ENCODE data around the gene ABCA12. TPM values are rescaled to one million over a fixed set of nuclear protein-coding genes. Genes with fewer than 3 reads are reported as not detected.

ABCA12 gene
- total RNA-seq, 2 experiments from 2014 or later: not detected

- H3K9me3 Mint-ChIP-seq: no peaks in the 10 kb centered on the region
- H3K27ac Mint-ChIP-seq: no peak overlapping the region
- no peak overlapping the region for H3K4me3 Mint-ChIP-seq
- intact Hi-C loops (cut with micrococcal nuclease): no loop called here
- CTCF ChIA-PET: no interaction called here
- no peaks in the 10 kb centered on the region for H3K4me1 Mint-ChIP-seq (ENCODE audit: low read depth)
- H3K36me3 Mint-ChIP-seq (ENCODE audit: low read depth): no peaks in the 10 kb centered on the region
- no peak for DNase-seq
- H3K27me3 Mint-ChIP-seq (ENCODE audit: low read depth): peaks cover 1% of the 10 kb centered on the region
Observed at GRCh38 chr2:214992911-214993310, 145.5 kb downstream of the ABCA12 start.

DNA sequence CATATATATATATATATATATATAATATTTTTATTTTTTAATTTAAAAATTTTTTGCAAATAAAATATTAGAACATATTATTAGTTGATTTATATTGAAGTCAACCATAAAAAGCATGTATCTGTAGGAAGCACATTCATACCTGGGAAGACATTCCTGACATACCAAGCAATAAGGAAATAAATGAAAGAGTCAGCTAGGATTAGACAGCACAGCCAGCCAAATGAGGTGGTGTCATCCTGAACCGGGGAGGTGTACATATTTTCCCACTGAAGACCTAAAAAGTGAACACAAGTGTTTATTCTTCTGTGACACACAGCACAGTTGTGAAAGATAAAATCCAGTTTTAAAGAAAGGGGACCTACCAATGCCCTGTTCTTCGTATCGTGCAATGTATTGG, 149.2 kb downstream of the ABCA12 start:
- H3K36me3 Mint-ChIP-seq (ENCODE audit: low read depth): no peaks in the 10 kb centered on the region
- intact Hi-C loops (cut with micrococcal nuclease): no loop called here
- H3K4me1 Mint-ChIP-seq (ENCODE audit: low read depth): no peaks in the 10 kb centered on the region
- H3K4me3 Mint-ChIP-seq: no peak overlapping the region
- peaks cover 7% of the 10 kb centered on the region for H3K27me3 Mint-ChIP-seq (ENCODE audit: low read depth)
- H3K9me3 Mint-ChIP-seq: no peaks in the 10 kb centered on the region
- DNase-seq: no peak
- CTCF ChIA-PET: no interaction called here
- H3K27ac Mint-ChIP-seq: no peak overlapping the region

DNA sequence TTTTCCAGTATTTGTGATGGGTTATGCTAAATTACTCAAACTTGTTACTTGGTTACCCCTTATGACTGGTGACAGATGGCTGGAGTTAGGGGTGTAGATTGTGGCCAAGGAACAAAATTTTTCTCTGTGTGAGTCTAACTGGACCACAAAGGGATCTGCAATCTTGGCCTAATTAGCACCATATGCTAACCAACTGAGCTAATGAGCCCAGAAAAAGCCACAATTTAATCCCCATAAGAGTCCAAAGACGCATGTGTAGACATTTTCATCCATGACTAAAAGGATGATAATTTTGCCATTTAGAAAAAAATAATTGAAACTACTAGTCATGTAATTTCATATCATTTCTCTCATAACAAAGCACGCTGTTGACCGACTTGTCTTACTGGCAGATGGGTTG, 151.2 kb downstream of the ABCA12 start:
- no peak overlapping the region for H3K4me3 Mint-ChIP-seq
- intact Hi-C loops (cut with micrococcal nuclease): no loop called here
- H3K36me3 Mint-ChIP-seq (ENCODE audit: low read depth): no peaks in the 10 kb centered on the region
- no peaks in the 10 kb centered on the region for H3K9me3 Mint-ChIP-seq
- DNase-seq: no peak
- H3K27me3 Mint-ChIP-seq (ENCODE audit: low read depth): peaks cover 7% of the 10 kb centered on the region
- CTCF ChIA-PET: no interaction called here
- H3K4me1 Mint-ChIP-seq (ENCODE audit: low read depth): no peaks in the 10 kb centered on the region
- no peak overlapping the region for H3K27ac Mint-ChIP-seq

DNA sequence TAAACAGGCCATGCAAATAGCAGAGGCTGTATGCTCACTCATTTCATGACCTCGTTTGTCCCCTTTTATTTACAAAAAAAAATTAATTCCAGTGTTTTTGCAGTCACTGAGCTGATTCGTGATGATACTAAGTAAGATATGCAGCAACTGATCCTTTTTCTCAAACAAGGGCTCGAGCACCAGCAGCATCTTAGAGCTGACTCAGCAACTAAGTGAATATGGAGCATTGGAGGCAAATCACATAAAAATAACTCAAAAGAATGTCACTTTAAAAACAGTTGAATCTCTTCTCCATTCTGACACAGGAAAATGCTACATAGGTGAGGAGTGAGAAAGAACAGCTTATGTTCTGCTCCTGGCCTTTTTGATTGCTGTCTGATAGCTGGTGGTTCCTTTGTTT, 152.8 kb downstream of the ABCA12 start:
- Mint-ChIP-seq H3K27ac (no peak overlapping the region), H3K9me3 (no peaks in the 10 kb centered on the region), H3K4me3 (no peak overlapping the region), H3K36me3 (ENCODE audit: low read depth) (no peaks in the 10 kb centered on the region), H3K4me1 (ENCODE audit: low read depth) (no peaks in the 10 kb centered on the region), H3K27me3 (ENCODE audit: low read depth) (peaks cover 8% of the 10 kb centered on the region)
- CTCF ChIA-PET: interaction anchor here (0.6 kb wide), 1 partner anchor 156 kb away, joined by 3 read pairs; no protein-coding TSS in a partner anchor
- intact Hi-C loops (cut with micrococcal nuclease): no loop called here
- no peak for DNase-seq

DNA sequence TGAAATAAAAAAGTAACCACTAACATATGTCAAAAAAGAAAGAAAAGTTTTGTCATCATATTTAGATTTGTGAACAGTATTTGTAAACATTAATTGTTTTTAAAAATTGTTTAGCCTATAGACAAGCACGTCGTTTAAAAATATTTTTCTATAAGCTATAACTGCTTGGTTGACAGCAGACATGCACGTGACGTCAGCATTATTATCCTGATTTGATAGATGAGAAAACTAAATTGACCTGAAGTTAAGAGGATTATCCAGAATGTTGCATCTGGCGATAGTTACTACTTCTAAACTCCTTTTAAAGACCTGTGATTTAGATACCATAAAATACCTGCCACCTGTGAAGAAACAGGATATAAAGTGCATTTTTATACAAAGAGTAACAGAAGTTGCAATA, 172.0 kb downstream of the ABCA12 start:
- Mint-ChIP-seq H3K36me3 (ENCODE audit: low read depth) (peaks cover 1% of the 10 kb centered on the region), H3K27ac (no peak overlapping the region), H3K9me3 (peaks cover 7% of the 10 kb centered on the region), H3K27me3 (ENCODE audit: low read depth) (no peaks in the 10 kb centered on the region), H3K4me3 (no peak overlapping the region), H3K4me1 (ENCODE audit: low read depth) (no peaks in the 10 kb centered on the region)
- CTCF ChIA-PET: no interaction called here
- intact Hi-C loops (cut with micrococcal nuclease): no loop called here
- DNase-seq: no peak

DNA sequence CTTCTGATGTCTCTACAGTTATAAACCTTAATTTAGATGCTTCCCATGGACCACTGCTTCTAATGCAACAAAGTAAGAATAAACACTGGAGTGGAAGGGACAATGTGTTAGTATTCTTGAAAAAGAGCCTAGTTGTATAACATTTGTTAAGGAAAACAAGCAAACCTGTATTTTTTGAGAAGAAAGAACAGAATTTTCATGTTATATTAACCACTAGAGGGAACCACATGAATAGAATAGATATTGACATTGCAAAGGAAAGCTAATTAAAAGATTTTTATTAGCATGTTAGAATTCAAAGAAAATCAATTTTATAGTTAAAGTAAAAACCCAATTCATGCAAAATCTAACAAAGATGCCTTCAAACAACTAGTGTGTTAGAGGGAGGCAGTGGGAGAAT, 177.7 kb downstream of the ABCA12 start:
- peaks cover 6% of the 10 kb centered on the region for H3K27me3 Mint-ChIP-seq (ENCODE audit: low read depth)
- H3K9me3 Mint-ChIP-seq: peaks cover 7% of the 10 kb centered on the region
- H3K4me3 Mint-ChIP-seq: no peak overlapping the region
- CTCF ChIA-PET: interaction anchor here (1.8 kb wide), 1 partner anchor 310 kb away, joined by 5 read pairs; no protein-coding TSS in a partner anchor
- peaks cover 1% of the 10 kb centered on the region for H3K36me3 Mint-ChIP-seq (ENCODE audit: low read depth)
- no peak for DNase-seq
- no peaks in the 10 kb centered on the region for H3K4me1 Mint-ChIP-seq (ENCODE audit: low read depth)
- intact Hi-C loops (cut with micrococcal nuclease): no loop called here
- H3K27ac Mint-ChIP-seq: no peak overlapping the region

GRCh38 chr2:214946949-214947348, 191.5 kb downstream of the ABCA12 start:
- no peak for DNase-seq
- Mint-ChIP-seq H3K27ac (no peak overlapping the region), H3K4me3 (no peak overlapping the region), H3K4me1 (ENCODE audit: low read depth) (no peaks in the 10 kb centered on the region), H3K27me3 (ENCODE audit: low read depth) (peaks cover 2% of the 10 kb centered on the region), H3K36me3 (ENCODE audit: low read depth) (no peaks in the 10 kb centered on the region), H3K9me3 (no peaks in the 10 kb centered on the region)
- CTCF ChIA-PET: no interaction called here
- intact Hi-C loops (cut with micrococcal nuclease): no loop called here

DNA sequence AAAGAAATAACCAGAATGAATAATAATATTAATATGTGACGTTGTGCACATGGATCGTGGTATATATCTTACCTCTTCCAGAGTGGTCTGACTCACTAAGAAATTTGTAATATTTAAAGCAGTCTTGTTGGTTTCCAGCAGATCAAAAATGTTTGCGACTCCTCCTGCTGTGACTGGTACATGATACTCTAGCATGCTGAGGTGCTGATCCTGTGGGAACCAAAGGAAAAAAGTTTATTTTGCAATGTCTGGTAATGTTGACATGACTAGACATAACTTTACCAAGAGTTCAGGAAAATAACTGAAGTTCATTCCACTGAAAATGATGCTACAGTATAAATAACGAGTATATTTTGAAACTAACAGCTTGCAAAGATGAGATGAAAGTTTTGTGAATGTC, 204.4 kb downstream of the ABCA12 start:
- intact Hi-C loops (cut with micrococcal nuclease): no loop called here
- no peaks in the 10 kb centered on the region for H3K4me1 Mint-ChIP-seq (ENCODE audit: low read depth)
- H3K27ac Mint-ChIP-seq: no peak overlapping the region
- H3K4me3 Mint-ChIP-seq: no peak overlapping the region
- no peaks in the 10 kb centered on the region for H3K36me3 Mint-ChIP-seq (ENCODE audit: low read depth)
- no peaks in the 10 kb centered on the region for H3K27me3 Mint-ChIP-seq (ENCODE audit: low read depth)
- H3K9me3 Mint-ChIP-seq: no peaks in the 10 kb centered on the region
- no peak for DNase-seq
- CTCF ChIA-PET: no interaction called here

GRCh38 chr2:214904634-214905033, 233.8 kb downstream of the ABCA12 start:
- intact Hi-C loops (cut with micrococcal nuclease): no loop called here
- H3K9me3 Mint-ChIP-seq: no peaks in the 10 kb centered on the region
- no peak overlapping the region for H3K27ac Mint-ChIP-seq
- no peak overlapping the region for H3K4me3 Mint-ChIP-seq
- H3K36me3 Mint-ChIP-seq (ENCODE audit: low read depth): no peaks in the 10 kb centered on the region
- no peaks in the 10 kb centered on the region for H3K27me3 Mint-ChIP-seq (ENCODE audit: low read depth)
- H3K4me1 Mint-ChIP-seq (ENCODE audit: low read depth): no peaks in the 10 kb centered on the region
- no peak for DNase-seq
- CTCF ChIA-PET: interaction anchor here (0.6 kb wide), 1 partner anchor 17 kb away, joined by 3 read pairs; no protein-coding TSS in a partner anchor

GRCh38 chr2:214904176-214904575, 234.2 kb downstream of the ABCA12 start:
- H3K27me3 Mint-ChIP-seq (ENCODE audit: low read depth): no peaks in the 10 kb centered on the region
- no peak for DNase-seq
- intact Hi-C loops (cut with micrococcal nuclease): no loop called here
- H3K9me3 Mint-ChIP-seq: no peaks in the 10 kb centered on the region
- H3K4me1 Mint-ChIP-seq (ENCODE audit: low read depth): no peaks in the 10 kb centered on the region
- no peaks in the 10 kb centered on the region for H3K36me3 Mint-ChIP-seq (ENCODE audit: low read depth)
- CTCF ChIA-PET: interaction anchor here (0.6 kb wide), 1 partner anchor 16 kb away, joined by 3 read pairs; no protein-coding TSS in a partner anchor
- no peak overlapping the region for H3K4me3 Mint-ChIP-seq
- no peak overlapping the region for H3K27ac Mint-ChIP-seq

DNA sequence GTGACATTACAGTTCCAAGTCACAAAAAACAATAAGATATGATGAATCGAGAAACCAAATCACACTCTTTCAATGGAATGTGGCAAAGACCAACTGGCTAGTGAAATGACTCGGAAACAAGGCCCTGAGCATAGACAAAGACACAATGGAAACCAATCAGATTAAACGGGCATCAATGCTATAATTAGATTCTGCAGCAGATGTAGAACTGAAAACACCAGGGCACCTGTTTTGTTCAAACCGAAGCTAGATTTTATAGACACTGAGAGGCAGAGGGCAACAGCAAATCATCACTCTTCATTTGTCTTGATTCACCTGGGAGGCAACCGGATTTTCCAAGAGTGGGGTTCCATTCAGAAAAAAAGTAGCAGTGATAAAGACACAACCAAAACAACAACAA, 236.1 kb downstream of the ABCA12 start:
- Mint-ChIP-seq H3K4me3 (no peak overlapping the region), H3K36me3 (ENCODE audit: low read depth) (no peaks in the 10 kb centered on the region), H3K27ac (no peak overlapping the region), H3K9me3 (no peaks in the 10 kb centered on the region), H3K27me3 (ENCODE audit: low read depth) (no peaks in the 10 kb centered on the region), H3K4me1 (ENCODE audit: low read depth) (no peaks in the 10 kb centered on the region)
- DNase-seq: no peak
- intact Hi-C loops (cut with micrococcal nuclease): no loop called here
- CTCF ChIA-PET: no interaction called here

GRCh38 chr2:214899751-214900150, 238.7 kb downstream of the ABCA12 start:
- H3K9me3 Mint-ChIP-seq: no peaks in the 10 kb centered on the region
- intact Hi-C loops (cut with micrococcal nuclease): no loop called here
- no peaks in the 10 kb centered on the region for H3K4me1 Mint-ChIP-seq (ENCODE audit: low read depth)
- H3K36me3 Mint-ChIP-seq (ENCODE audit: low read depth): no peaks in the 10 kb centered on the region
- no peak for DNase-seq
- no peaks in the 10 kb centered on the region for H3K27me3 Mint-ChIP-seq (ENCODE audit: low read depth)
- H3K4me3 Mint-ChIP-seq: no peak overlapping the region
- CTCF ChIA-PET: no interaction called here
- no peak overlapping the region for H3K27ac Mint-ChIP-seq

DNA sequence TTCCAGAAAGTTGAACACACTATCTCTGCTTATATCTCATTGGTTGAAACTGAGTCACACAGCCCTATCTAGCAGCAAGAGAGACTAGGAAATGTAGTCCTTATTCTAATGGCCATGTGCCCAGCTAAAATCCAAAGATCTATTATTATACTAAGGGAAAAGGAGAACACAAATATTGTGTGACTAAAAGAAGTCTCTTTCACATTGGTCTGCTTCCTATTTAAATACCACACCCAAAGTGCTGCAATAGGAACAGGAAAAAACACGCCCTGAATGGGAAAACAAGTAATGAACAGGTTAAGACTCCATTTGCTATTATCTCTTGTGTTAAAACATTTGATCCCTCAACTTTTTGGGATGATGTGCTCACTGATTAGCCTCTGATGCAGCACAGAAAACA, 242.2 kb downstream of the ABCA12 start:
- H3K4me1 Mint-ChIP-seq (ENCODE audit: low read depth): no peaks in the 10 kb centered on the region
- no peak overlapping the region for H3K4me3 Mint-ChIP-seq
- no peaks in the 10 kb centered on the region for H3K9me3 Mint-ChIP-seq
- DNase-seq: no peak
- CTCF ChIA-PET: no interaction called here
- intact Hi-C loops (cut with micrococcal nuclease): no loop called here
- H3K27ac Mint-ChIP-seq: no peak overlapping the region
- no peaks in the 10 kb centered on the region for H3K36me3 Mint-ChIP-seq (ENCODE audit: low read depth)
- no peaks in the 10 kb centered on the region for H3K27me3 Mint-ChIP-seq (ENCODE audit: low read depth)

- no peaks in the 10 kb centered on the region for H3K9me3 Mint-ChIP-seq
- H3K27me3 Mint-ChIP-seq (ENCODE audit: low read depth): no peaks in the 10 kb centered on the region
- DNase-seq: no peak
- intact Hi-C loops (cut with micrococcal nuclease): no loop called here
- no peaks in the 10 kb centered on the region for H3K36me3 Mint-ChIP-seq (ENCODE audit: low read depth)
- H3K4me3 Mint-ChIP-seq: no peak overlapping the region
- H3K27ac Mint-ChIP-seq: no peak overlapping the region
- CTCF ChIA-PET: no interaction called here
- H3K4me1 Mint-ChIP-seq (ENCODE audit: low read depth): no peaks in the 10 kb centered on the region
Observed at GRCh38 chr2:214895469-214895868, 243.0 kb downstream of the ABCA12 start.
